ENCODE results near the gene OSBPL6.
"Not testable (repeated sequence)": the region's sequence is repeated elsewhere in the genome, so short reads cannot be mapped to it uniquely, and the experiment has no call there.

The OSBPL6 gene

GRCh38 chr2:178198441-178198840 lies 4.1 kb downstream of the OSBPL6 start:
- not testable (repeated sequence) for DNase-seq (ENCODE audit: low read depth in 3 of 3)

GRCh38 chr2:178199334-178199733 lies 5.0 kb downstream of the OSBPL6 start:
- DNase-seq (ENCODE audit: low read depth in 3 of 3): no peak

GRCh38 chr2:178200331-178200730 lies 6.0 kb downstream of the OSBPL6 start:
- DNase-seq (ENCODE audit: low read depth in 3 of 3): no peak

GRCh38 chr2:178202927-178203326 lies 8.6 kb downstream of the OSBPL6 start:
- no peak for DNase-seq (ENCODE audit: low read depth in 3 of 3)

- DNase-seq (ENCODE audit: low read depth in 3 of 3): no peak
Measured at GRCh38 chr2:178204977-178205376, 10.7 kb downstream of the OSBPL6 start.

GRCh38 chr2:178205853-178206521 lies 11.7 kb downstream of the OSBPL6 start:
- DNase-seq (ENCODE audit: low read depth in 3 of 3): no peak

GRCh38 chr2:178208336-178208735 lies 14.0 kb downstream of the OSBPL6 start:
- DNase-seq (ENCODE audit: low read depth in 3 of 3): no peak

GRCh38 chr2:178208817-178209216 lies 14.5 kb downstream of the OSBPL6 start:
- DNase-seq (ENCODE audit: low read depth in 3 of 3): no peak

GRCh38 chr2:178211460-178211859 lies 17.1 kb downstream of the OSBPL6 start:
- DNase-seq (ENCODE audit: low read depth in 3 of 3): no peak

GRCh38 chr2:178211943-178212342 lies 17.6 kb downstream of the OSBPL6 start:
- DNase-seq (ENCODE audit: low read depth in 3 of 3): no peak

- no peak for DNase-seq (ENCODE audit: low read depth in 3 of 3)
Measured at GRCh38 chr2:178213991-178214390, 19.7 kb downstream of the OSBPL6 start.

- no peak for DNase-seq (ENCODE audit: low read depth in 3 of 3)
Measured at GRCh38 chr2:178219247-178219646, 24.9 kb downstream of the OSBPL6 start.

- DNase-seq (ENCODE audit: low read depth in 3 of 3): no peak
Measured at GRCh38 chr2:178220814-178221213, 26.5 kb downstream of the OSBPL6 start.

GRCh38 chr2:178221556-178221955 lies 27.2 kb downstream of the OSBPL6 start:
- no peak for DNase-seq (ENCODE audit: low read depth in 3 of 3)

GRCh38 chr2:178223806-178224205 lies 29.5 kb downstream of the OSBPL6 start:
- DNase-seq (ENCODE audit: low read depth in 3 of 3): no peak

GRCh38 chr2:178225006-178225805 lies 30.9 kb downstream of the OSBPL6 start:
- no peak for DNase-seq (ENCODE audit: low read depth in 3 of 3)

- DNase-seq (ENCODE audit: low read depth in 3 of 3): no peak
Measured at GRCh38 chr2:178227187-178227586, 32.9 kb downstream of the OSBPL6 start.

- no peak for DNase-seq (ENCODE audit: low read depth in 3 of 3)
Measured at GRCh38 chr2:178229927-178230326, 35.6 kb downstream of the OSBPL6 start.

GRCh38 chr2:178230396-178230795 lies 36.1 kb downstream of the OSBPL6 start:
- DNase-seq (ENCODE audit: low read depth in 3 of 3): no peak

- no peak for DNase-seq (ENCODE audit: low read depth in 3 of 3)
Measured at GRCh38 chr2:178233428-178233827, 39.1 kb downstream of the OSBPL6 start.

- DNase-seq (ENCODE audit: low read depth in 3 of 3): no peak
Measured at GRCh38 chr2:178234648-178235047, 40.3 kb downstream of the OSBPL6 start.

- DNase-seq (ENCODE audit: low read depth in 3 of 3): no peak
Measured at GRCh38 chr2:178237488-178238153, 43.3 kb downstream of the OSBPL6 start.

- no peak for DNase-seq (ENCODE audit: low read depth in 3 of 3)
Measured at GRCh38 chr2:178238154-178238521, 43.8 kb downstream of the OSBPL6 start.

Data from stimulated activated CD4-positive, alpha-beta T cell treated with anti-CD3 and anti-CD28 coated beads, TNF-alpha, amount 100 ng/mL, for 4 hours (primary cell).